Neural crest cell (in vitro differentiated cells): ENCODE data around the gene EMILIN3. TPM values are rescaled to one million over a fixed set of nuclear protein-coding genes. Genes with fewer than 3 reads are reported as not detected.

Experiments used
- DNase-seq: peaks from one replicate; pipeline ENCODE4 v3.0.0; 2021; ENCODE audit warnings: low read depth, mixed read lengths, low spot score
- H3K27ac Mint-ChIP-seq: one replicate; pipeline ENCODE4 v1.8.0; 2021; ENCODE audit warnings: mild to moderate bottlenecking, mixed read lengths; ENCODE audit not compliant: unreplicated experiment
- H3K27me3 Mint-ChIP-seq: 2 replicates; pipeline ENCODE4 v1.8.0; 2021; ENCODE audit warnings: low read depth, mild to moderate bottlenecking, mixed read lengths
- H3K36me3 Mint-ChIP-seq: 2 replicates; pipeline ENCODE4 v1.8.0; 2021; ENCODE audit warnings: low read depth, mild to moderate bottlenecking, mixed read lengths
- H3K4me1 Mint-ChIP-seq: 2 replicates; pipeline ENCODE4 v1.8.0; 2021; ENCODE audit warnings: mixed read lengths
- H3K4me3 Mint-ChIP-seq: one replicate; pipeline ENCODE4 v1.8.0; 2021; ENCODE audit warnings: mild to moderate bottlenecking, mixed read lengths
- H3K9me3 Mint-ChIP-seq: 2 replicates; pipeline ENCODE4 v1.8.0; 2021; ENCODE audit warnings: mixed read lengths
- total RNA-seq: library from RNA; stranded (reverse); gene quantifications from 2 replicates; pipeline ENCODE4 v1.2.1, GENCODE V29; 2021
- TF ChIP-seq, protein P1 (sequence below): fragments of 200-600 bp; sonication (generic); conservative IDR thresholded peaks from 2 replicates; pipeline ENCODE4 v1.5.0; 2021; ENCODE audit warnings: antibody characterized with exemption, mild to moderate bottlenecking

The EMILIN3 gene
- total RNA-seq, 1 donor from 2014 or later, result 6.9 TPM

DNA sequence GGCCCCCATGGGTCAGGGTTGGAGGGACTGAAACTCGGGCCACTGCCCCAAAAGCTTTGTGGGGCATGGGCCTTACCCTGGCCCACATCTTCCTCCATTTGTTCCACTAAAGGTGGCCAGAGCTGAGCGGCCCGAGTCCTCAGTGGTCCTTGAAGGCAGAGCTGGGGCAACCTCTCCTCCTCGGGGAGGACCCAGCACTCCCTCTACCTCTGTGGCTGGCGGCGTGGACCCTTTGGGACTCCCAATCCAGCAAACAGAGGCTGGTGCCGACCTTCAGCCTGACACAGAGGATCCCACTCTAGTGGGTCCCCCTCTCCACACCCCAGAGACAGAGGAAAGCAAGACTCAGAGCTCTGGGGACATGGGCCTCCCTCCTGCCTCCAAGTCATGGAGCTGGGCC is 16.7 kb downstream of the EMILIN3 start:
- Mint-ChIP-seq H3K27me3 (no peaks in the 10 kb centered on the region), H3K4me1 (peaks cover 5% of the 10 kb centered on the region), H3K4me3 (no peak overlapping the region), H3K27ac (no peak overlapping the region), H3K9me3 (no peaks in the 10 kb centered on the region), H3K36me3 (no peaks in the 10 kb centered on the region)
- TF ChIP-seq, protein P1, sequence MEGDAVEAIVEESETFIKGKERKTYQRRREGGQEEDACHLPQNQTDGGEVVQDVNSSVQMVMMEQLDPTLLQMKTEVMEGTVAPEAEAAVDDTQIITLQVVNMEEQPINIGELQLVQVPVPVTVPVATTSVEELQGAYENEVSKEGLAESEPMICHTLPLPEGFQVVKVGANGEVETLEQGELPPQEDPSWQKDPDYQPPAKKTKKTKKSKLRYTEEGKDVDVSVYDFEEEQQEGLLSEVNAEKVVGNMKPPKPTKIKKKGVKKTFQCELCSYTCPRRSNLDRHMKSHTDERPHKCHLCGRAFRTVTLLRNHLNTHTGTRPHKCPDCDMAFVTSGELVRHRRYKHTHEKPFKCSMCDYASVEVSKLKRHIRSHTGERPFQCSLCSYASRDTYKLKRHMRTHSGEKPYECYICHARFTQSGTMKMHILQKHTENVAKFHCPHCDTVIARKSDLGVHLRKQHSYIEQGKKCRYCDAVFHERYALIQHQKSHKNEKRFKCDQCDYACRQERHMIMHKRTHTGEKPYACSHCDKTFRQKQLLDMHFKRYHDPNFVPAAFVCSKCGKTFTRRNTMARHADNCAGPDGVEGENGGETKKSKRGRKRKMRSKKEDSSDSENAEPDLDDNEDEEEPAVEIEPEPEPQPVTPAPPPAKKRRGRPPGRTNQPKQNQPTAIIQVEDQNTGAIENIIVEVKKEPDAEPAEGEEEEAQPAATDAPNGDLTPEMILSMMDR, result no peak
- DNase-seq, result no peak

DNA sequence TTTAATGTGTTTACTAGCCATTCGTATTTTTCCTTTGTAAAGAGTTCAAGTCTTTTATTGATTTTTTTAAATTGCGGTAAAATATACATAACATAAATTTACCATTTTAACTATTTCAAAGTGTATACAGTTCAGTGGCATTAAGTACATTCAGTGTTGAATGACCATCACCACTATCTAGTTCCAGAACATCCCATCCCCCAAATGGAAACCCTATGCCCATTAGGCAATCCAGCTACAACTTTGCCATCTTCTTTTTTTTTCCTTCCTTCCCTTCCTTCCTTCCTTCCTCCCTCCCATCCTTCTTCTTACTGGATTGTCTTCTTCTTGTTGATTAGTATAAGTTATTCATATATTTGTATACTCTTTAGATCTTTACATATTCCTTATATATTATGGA is 17.4 kb downstream of the EMILIN3 start:
- Mint-ChIP-seq H3K27ac (no peak overlapping the region), H3K9me3 (no peaks in the 10 kb centered on the region), H3K27me3 (no peaks in the 10 kb centered on the region), H3K4me1 (peaks cover 5% of the 10 kb centered on the region), H3K4me3 (no peak overlapping the region), H3K36me3 (no peaks in the 10 kb centered on the region)
- TF ChIP-seq, protein P1, result no peak
- no peak for DNase-seq

DNA sequence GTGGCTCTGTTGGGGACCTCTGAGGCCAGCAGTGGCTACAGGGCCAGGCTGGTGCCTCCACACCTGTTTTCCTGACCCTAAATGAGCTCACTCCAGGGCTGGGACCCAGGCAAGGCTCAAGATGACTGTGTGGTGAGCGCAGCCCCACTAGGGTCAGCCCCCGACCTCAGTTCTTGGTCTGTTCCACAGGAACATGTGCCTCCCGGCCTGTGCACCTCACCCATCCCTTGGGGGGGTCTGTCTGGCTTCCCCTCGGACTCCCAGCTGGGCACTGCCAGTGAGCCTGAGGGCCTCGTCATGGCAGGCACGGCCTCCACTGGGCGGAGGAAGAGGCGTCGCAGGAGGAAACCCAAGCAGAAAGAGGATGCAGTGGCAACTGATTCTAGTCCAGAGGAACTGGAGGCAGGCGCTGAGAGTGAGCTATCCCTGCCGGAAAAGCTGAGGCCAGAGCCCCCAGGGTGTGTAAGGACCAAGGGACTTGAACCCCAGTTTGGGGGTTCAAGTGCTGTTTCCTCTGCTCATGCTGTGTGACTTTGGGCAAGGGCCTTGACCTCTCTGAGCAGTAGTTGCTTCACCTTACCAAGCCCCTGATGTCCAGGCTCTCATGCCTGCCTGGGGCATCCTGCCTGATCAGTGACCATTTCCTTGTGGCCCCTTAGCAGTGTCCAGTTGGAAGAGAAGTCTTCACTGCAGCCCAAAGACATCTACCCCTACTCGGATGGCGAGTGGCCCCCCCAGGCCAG is 18.0 kb downstream of the EMILIN3 start:
- DNase-seq, result no peak
- H3K27ac Mint-ChIP-seq, result no peak overlapping the region
- no peak overlapping the region for H3K4me3 Mint-ChIP-seq
- TF ChIP-seq, protein P1, result no peak
- no peaks in the 10 kb centered on the region for H3K9me3 Mint-ChIP-seq
- H3K27me3 Mint-ChIP-seq, result no peaks in the 10 kb centered on the region
- peaks cover 5% of the 10 kb centered on the region for H3K4me1 Mint-ChIP-seq
- no peaks in the 10 kb centered on the region for H3K36me3 Mint-ChIP-seq

DNA sequence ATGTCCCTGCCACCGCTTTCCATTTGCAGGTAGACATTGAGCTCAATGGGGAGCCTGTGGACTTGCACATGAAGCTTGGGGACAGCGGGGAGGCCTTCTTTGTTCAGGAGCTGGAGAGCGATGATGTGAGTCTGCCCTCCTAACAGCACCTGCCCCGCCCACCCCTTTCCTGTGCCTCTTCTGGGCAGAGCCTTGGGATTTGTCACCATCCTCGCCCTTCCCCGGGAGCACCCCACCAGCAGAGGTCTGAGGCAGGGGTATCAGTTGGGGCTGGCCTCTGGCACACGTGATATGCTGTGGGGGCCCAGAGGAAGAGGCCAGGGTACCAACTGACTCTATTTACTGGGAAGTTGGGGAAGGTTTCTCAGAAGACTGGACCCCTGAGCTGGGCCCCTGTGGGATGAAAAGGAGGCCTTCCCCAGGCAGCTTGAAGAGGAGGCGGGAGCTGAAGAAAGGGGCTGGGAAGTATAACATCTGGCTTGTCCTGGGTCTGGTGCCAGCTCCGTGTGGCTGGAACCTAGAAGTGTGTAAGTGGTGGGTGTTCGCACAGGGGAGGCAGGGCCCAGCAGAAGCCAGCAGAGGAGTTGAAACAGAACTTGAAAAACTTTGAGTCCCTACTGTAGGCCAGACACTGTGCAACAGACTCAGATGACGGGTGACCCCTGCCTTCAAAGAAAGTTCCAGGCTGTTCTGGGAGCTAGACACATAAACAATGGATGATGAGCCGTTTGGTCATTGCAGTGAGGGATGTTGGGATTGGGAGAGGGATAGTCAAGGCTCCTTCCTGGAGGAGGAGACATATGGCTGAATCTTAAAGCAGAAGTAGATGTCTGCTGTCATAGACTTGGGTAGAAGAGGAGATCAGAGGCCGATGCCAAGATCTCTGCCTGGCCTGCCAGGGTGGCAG is 18.8 kb downstream of the EMILIN3 start:
- Mint-ChIP-seq H3K36me3 (no peaks in the 10 kb centered on the region), H3K27me3 (no peaks in the 10 kb centered on the region), H3K27ac (peak overlapping the region; percentile 19), H3K4me3 (no peak overlapping the region), H3K9me3 (no peaks in the 10 kb centered on the region), H3K4me1 (peaks cover 5% of the 10 kb centered on the region)
- DNase-seq, result no peak
- TF ChIP-seq, protein P1, result no peak

DNA sequence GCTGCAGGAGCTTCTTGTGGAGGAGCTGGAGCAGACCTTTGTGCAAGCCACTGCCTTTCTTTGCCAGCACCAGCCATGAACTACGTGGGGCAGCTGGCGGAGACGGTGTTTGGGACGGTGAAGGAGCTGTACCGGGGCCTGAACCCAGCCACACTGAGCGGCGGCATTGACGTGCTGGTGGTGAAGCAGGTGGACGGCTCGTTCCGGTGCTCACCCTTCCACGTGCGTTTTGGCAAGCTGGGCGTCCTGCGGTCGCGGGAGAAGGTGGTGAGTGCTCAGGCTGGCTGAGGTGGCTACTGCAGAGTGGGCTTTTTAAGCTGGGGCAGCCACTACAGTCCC is 20.9 kb downstream of the EMILIN3 start:
- H3K4me3 Mint-ChIP-seq, result no peak overlapping the region
- no peaks in the 10 kb centered on the region for H3K27me3 Mint-ChIP-seq
- DNase-seq, result no peak
- no peaks in the 10 kb centered on the region for H3K9me3 Mint-ChIP-seq
- H3K36me3 Mint-ChIP-seq, result no peaks in the 10 kb centered on the region
- TF ChIP-seq, protein P1, result no peak
- H3K4me1 Mint-ChIP-seq, result peaks cover 5% of the 10 kb centered on the region
- H3K27ac Mint-ChIP-seq, result no peak overlapping the region
